AG08396 (cell line): Measurements from ENCODE around the gene MGAT5.
A peak's percentile ranks its signal among the peaks of the same experiment; 100 is the strongest.

ENCODE experiments used
- DNase-seq: peaks from one replicate; pipeline ENCODE4 v3.0.0; 2012; ENCODE audit warnings: low spot score, mixed read lengths

MGAT5 gene

DNA sequence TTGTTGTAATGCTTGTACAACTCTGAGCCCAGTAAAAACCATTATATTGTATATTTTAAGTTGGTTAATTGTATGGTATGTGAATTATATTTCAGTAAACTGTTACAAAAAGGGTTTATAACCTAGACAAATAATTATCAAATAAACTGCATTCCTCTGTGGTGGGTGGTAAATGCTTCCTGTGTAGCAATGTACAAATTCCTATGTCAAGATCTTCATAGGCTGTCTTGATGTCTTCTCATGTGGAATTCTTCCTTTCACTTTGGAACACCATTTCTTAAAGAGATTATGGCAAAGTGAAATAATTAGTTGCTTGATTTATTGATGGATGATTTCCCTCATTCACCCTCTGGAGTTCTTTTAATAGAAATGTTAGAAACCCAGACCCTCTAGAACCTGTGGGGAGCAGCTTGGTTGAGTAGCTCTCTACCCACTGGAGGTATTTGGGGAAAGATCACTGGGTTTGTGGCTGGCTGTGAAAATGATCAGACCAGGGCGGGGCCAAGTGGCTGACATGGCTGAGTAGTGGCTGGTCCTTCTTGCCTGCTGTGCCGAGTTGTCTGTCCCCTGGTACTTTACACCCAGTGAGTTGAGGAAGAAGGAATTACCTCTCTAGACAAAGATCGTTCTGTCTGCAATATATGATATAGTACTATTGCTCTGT lies 22.4 kb upstream of the MGAT5 start:
- no peak for DNase-seq

DNA sequence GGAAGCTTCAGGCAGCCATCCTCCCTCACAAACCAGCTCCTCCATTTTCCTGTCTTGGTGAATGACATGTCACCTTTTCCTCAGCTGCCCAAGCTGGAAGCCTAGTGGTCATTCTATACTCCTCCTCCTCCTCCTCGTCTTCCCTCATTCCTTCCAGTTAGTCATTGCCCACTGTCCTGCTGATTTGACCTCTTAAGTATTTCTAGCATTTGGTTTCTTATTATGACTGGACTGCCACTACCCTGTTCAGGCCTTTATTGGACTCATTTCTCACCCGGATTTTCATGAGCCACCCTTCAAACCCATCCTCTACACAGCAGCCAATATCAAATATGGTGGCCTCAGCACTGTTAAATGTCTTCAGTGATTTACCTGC lies 21.9 kb upstream of the MGAT5 start:
- peak; percentile 53 for DNase-seq

DNA sequence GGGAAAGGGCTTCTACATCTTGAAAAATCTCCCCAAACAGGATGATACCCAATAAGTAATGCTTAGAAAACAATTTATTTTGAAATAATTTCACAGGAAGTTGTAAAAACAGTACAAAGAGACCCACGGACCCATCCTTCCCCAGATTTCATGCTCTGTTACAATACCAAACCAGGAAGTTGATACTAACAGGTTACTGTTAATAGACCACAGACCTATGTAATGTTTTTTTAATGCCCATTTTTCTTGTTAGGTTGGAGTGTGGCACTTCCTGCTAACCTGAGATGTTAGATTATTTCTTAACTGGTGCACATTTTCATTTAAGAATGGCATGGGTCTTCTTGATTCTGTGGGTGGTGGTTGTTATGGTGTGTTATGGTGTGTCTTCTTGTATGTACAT lies 21.4 kb upstream of the MGAT5 start:
- DNase-seq, result no peak

DNA sequence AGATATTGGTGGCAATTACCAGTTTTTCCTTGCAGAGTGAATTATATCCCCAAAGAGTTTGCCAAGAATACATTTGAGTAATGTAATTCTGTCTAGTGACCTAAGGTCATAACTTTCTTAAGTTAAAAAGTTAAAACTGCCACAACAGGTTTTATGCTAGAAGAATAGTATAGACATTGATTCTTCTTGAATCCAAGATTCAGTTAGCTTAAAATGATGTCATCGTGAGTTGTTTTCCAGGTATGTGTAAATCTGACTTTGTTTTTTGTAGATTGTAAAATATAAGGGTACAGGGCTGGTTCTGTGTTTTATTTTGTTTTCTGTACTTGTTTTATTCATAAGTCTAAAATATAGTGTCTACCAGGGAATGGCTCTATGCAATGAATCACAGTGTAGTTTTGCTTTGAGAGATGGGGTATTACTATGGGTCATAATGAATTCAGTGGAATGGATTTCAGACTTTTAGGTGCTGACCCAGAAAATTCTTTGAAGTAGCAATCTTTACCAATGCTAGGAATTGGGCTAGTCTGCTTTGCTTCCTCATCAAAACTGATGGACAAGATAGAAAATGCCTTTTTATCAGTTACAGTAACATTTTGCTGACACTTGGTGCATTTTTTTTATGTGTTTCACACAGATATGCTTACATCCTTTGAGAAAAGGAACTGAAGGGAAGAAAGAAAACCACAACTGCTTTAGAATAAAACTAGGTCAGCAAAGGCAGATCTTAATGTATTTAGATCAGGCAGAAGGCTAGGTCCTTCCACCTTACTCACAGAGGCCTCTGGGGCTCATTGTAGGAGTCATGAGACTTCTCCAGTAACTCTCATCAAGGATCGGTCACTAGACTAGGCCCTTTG lies 20.8 kb upstream of the MGAT5 start:
- no peak for DNase-seq

DNA sequence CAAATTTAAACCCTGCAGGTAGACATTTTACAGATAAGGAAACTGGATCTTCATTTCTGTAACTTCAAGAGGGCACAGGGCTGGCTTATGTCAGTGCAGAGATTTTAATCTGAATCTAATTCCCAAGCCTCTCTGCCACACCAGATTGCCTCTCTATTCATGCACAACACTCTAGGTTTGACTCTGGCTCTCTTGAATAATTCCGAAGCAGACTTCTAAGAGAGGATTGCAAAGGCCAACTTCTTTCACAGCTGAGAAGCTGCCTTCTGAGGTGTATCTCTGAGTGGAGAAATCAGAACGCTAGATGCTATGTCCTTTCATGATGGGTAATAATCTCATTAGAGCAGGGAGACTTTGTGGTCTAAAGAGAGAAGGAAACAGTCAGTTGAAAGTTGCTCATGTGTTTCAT lies 20.1 kb upstream of the MGAT5 start:
- DNase-seq, result no peak

DNA sequence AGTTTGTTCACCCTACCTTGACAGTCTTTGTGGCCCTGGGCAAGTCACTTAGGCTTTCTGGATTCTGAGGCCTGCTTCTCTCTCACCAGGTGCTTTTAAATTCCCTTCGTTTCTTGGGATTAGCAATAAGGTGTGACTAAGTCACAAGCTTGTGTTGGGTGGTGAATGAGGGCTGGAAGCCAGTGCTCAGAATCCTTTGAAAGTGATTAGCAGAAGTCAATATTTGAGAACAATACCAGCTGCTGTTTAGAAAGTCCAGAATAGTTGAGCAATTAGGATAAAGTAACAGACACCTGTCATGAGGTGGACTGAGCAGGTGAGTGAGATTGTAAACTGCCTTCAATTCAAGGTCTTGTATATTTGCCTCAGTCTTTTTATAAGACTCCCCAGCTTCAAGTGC lies 19.3 kb upstream of the MGAT5 start:
- DNase-seq, result no peak

DNA sequence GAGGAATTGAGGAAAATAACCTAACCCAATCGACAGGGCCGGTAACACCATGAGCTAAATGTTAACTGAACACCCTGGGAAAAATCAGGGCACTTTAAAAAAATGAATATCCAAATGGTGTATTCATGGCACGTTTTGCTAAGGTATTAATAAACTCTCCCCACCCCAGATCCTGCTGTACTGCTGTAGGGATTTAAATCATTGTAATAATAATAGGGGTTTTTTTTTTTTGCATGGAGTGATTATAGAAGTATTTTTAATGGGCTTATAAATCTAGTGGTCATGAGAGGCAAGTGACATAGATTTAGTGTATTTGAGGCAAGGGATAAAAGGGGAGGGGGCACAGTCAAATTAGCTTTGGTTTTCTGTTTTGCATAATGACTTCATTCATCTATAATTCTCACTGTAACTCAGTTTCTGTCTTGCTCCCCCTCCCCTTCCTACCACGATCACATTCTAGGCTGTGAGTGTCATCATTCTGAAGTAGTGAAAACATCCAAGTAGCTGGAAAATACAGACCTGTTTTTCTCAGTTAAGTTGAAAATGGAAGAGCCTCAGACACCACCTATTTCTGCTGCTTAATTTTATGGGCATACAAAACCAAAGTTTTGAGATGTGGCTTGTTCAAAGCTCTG lies 18.2 kb upstream of the MGAT5 start:
- DNase-seq, result no peak

DNA sequence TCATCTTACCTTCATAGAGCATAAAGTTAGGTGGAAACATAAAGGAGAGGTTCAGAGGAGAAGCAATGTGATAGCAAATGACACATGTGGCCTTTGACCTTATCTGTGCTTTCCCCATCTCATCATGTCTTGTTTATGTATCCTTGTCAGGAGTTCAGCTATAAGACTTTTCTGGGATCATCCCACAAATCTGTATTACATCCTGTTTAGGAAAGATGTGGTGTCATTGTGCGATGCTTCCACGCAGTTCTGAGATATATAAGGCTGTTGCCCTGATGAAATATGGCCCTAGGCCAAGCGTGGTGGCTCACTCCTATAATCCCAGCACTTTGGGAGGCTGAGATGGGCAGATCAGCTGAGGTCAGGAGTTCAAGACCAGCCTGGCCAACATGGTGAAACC lies 15.5 kb upstream of the MGAT5 start:
- no peak for DNase-seq

DNA sequence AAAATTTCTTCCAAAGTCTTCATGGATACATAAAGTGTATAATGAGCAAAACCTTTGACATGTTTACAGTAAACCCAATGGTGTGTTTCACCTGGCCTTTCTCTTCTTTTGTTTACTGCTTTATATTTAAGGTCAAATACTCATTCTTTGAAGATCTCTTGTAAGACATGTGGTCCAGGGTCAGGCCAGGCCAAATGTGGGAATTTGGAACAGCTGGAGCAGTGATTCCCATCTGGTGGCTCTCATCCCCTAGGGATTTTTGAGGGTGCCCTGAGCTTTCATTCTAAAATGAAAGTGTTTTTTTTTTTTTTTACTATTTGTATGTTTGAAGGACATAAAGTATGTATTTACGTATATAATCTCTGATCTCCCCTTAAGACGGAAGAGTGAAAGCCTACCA lies 13.8 kb upstream of the MGAT5 start:
- no peak for DNase-seq

DNA sequence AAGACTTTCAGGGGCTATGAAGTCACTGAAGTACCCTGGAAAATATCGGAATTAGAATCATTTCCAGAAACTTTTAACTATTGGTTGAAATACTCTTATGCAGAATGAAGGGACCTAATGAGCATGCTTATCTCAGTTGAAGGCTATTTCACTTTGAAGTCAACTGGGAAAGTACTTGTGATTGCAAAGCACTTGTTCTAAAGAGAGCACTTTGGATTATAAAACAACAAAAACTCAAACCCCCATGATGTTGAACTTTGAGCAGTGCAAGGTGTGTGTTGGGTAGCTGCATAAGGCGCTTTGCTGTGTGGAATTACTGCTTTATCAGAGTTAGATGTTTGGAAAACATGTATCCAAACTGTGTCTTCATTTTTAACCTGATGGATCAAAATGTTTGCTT lies 12.0 kb upstream of the MGAT5 start:
- no peak for DNase-seq

DNA sequence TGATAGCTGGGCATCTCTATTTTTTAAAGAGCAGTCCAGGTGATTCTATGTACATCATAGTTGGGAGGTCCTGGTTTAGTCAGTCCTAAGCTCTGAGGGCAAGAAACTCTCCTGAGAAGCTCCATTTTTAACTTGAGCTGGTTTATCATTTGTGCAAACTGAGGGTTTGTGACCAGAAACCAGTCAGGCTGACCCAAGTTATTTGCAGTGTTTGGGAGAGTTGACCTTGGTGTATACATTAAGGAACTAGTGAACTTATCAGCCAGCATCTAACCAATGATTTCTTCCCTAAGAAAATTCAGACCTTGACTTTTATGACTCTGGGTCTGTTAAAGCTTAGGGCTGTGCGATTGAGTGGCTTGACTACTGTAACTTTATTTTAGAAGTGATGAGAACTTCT lies 10.6 kb upstream of the MGAT5 start:
- DNase-seq, result no peak

DNA sequence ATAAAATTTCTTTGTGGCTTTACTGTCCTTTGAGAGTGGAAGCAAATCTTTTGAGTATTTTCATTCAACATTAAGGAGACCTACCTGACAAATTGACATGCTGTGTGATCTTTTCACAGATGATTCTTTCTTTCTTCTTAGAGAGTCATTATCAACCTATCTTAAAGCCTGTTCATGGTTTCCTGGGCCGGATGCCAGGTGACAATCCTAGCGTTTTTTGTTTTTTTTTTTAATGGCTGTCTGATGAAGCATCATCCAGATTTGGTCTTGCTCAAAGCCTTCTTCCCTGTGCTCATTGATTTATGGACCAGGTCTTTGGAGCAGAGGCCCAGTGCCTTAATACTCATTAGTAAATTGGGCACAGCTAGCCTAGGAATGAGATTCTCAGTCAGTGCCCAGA lies 9.8 kb upstream of the MGAT5 start:
- DNase-seq, result no peak

DNA sequence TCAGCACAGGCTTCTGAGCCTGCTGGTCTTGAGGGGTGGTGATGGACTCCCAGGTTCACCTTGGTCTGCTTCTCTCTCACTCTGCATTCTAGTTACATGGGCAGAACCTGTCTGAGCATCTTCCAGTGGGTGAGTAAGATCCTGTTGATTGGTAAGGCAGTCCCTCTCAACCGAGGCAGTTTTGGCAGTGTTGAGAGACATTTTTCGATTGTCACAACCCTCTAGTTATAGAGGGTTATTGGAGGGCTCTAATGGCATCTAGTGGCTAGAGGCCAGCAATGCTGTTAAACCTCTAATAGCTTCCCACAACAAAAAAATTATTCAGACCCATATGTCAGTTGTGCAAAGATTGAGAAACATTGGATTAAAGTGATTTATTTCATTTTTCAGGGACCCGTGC lies 9.3 kb upstream of the MGAT5 start:
- DNase-seq, result no peak

DNA sequence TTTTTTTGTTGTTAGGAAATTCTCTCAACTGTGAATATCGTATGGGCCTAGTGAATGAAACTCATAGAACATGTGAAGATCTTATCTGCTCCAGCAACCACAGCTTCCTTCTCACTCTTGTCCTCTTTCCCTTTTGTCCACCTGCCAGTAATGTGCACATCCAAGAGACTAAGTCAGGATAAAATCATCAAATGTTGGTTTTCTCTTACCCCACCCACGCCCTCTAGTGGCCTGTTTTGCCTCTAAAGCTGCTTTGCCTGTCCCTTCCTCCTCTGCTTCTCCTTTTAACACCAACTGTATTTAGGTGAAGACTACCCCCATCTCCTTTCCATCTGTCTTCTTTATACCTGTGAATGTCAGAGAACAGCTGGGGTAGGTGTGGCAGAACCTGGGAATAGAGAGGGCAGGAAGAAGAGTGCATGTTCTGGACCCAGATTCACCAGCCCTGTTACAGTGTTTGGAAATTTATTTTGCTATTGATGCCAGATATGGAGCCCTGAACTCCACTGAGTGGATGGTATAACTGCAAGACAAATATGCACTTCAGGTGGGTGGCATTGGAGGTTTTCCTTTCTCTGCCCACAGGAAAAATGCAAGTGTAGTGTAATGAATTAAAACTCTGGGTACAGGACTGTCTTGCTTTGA lies 8.4 kb upstream of the MGAT5 start:
- no peak for DNase-seq

DNA sequence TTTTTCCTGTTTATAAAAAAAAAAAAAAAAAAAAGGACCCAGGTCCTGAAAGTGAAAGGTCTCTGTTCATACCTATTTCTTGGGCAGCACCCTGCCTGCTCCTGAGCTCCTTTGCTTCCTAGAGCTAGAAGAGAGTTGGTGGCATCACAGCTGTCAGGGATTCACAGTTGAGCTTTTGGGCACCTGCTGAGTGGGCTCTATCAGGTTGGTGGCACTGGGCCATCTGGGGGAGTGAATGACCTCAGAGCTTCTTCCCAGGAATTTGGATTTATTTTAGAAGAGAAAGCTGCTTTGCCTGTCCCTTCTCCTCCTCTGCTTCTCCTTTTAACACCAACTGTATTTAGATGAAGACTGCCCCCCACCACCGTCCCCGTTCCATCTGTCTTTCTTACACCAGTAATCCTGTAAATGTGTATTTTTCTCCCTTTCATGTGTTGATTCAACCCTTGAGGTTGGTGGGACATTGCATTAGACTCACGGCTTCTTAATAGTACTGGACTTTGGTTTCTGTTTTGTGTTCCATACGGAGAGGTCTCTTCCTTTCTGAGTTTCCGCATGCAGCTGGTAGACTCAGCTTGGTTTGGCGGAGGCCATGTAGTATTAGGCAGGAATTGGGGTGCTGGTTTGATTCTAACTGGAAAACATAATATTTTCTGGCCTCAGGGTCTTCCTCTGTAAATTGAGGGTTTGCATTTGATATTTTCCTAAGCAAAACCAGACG lies 7.6 kb upstream of the MGAT5 start:
- DNase-seq, result no peak

DNA sequence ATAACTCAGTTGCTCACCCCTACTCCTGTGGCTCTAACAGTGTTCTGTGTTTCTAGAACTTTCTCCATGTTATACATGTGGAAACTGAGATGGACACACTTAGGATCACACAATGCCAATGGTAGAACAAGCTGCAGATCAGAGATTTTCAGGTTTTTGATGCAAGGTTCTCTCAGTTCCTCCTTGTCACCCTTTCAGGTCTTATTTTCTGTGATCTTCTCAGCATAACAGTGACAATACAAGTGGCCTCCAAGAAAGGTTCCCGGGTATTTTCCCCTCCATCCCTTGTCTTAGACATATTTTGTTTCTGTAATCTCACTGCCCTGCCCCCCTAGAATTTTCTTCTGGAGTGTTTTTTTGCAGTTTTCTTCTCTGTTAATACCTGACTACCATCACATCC lies 6.2 kb upstream of the MGAT5 start:
- no peak for DNase-seq

DNA sequence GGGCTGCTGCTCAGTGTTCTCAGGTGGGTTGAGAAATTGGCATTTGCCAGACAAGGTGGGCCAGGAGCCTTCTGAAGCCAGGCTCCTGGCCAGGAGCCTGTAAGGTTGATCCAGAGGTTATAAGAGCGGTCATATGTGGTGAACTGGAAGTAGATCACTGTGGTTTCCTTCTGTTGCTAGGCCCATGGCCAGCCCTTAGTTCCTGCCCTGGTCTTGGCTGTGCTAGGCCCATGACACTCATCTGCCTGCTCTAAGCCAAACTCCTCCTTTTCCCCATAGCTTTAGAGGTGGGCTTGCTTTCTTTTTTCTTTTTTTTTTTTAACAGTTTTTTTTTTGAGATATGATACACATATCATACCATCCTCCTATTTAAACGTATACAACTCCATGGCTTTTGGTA lies 5.0 kb upstream of the MGAT5 start:
- no peak for DNase-seq

DNA sequence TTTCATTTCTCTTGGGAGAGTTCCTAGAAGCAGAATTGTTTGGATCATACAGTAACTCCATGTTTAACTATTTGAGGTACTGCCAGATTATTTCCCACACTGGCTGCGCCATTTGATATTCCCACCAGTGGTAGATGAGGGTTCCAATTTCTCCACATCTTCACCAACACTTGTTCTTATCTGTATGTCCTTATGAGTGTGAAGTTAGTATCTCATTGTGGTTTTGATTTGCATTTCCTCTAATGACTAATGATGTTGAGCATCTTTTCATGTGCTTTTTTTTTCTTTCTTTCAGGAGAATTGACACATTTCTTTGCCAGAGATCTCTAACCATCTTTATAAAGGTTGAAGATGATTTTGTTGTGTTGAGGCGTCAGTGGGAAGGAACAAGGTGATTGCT lies 4.1 kb upstream of the MGAT5 start:
- DNase-seq, result no peak

DNA sequence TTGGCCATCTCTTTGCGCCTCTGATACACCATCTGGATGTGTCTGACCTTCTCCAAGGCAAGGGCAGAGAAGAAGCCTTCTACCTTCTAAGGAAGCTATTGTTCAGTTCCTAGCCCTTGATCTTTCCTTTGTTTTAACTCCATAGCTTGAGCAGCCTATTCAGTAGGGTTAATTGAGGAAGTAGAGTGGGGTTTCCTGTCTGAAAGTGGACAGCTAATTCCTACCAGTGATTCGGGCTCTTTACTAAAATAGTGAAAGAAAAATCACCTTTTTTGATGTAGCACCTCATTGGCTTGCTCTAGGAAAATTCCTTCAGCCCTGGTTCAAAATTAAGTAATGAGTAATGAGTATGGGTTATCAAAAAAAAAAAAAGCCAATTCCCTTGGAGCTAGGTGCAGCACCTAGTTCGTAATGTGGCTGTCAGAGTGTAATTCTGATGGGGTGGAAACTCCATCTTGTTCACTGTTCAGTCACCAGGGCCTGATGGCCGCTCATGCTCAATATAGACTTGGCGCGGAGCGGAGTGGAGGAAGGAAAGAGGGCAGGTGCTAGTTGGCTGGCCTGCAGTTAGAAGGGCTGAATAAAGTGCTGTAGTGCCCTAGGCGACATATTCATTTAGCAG lies 2.9 kb upstream of the MGAT5 start:
- DNase-seq, result no peak

DNA sequence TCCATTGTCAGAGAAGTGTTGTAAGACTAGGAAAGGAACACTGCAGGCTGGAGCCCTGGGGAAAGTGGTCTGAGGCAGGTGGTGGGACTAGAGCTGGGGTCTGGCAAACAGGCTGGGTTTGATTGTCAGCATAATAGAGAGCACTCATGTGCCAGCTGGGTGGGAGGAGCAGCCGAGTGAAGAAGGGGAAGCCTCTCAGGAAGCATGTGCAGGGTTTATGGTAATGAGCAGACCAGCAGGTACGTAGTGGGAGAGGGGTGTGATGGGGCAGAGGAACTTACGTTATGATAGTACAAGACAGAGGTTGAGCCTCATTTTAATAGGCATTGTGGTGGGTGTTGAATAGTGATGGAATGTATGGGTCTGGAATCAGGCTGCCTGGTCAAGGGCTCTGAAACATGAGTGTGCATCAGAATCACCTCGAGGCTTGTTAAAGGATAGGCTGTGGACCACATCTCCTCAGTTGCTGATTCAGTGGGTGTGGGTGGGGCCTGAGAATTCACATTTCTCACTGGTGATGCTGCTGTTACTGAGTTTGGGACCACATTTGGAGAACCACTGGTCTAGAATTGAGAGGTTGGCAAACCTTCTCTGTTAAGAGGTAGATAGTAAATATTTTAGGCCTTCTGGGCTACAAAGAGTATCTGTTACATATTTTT lies 1.7 kb upstream of the MGAT5 start:
- no peak for DNase-seq

DNA sequence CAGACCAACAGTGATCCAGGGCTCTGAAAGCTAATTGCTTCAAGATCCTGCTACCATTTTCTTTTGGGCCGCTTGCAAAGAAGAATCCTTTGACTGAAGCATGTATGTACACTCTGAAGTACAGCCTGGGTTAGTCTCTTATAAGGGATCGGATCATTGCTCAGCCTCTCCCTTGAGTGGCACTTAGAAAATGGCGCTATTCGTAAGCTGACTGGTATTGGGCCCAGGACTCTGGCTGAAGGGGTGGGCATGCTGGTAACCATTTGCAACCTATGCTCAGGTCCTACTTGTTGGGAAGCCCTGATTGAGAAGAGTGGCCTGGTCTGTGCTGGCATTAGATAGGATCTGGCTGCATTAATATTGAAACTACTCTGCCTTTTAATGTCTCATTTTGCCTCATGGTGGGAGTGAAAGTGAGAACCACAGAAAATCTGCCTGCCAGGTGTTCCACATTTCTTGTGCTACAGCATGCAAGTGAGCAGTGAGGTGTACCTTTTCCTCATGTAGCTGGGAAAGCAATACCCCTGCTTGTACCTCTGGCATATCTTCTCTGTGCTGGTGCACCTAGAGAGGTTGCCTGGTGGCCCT lies 661 bp upstream of the MGAT5 start:
- no peak for DNase-seq
